Stomach smooth muscle (tissue), 2 donors: ENCODE results near the gene STXBP6.

Source experiments
- H3K27ac ChIP-seq: one replicate; pipeline ENCODE4 v1.7.0; 2013; ENCODE audit warnings: mild to moderate bottlenecking, low read length, inconsistent platforms
- H3K27me3 ChIP-seq, 2 donors: one replicate each; pipeline ENCODE4 v1.7.0; 2013; ENCODE audit warnings: low read length in 2 of 2; ENCODE audit not compliant: insufficient read depth in 2 of 2, control insufficient read depth in 1 of 2
- H3K36me3 ChIP-seq, 2 donors: one replicate each; pipeline ENCODE4 v1.7.0; 2013; ENCODE audit warnings: low read length in 2 of 2; ENCODE audit not compliant: control insufficient read depth in 2 of 2, insufficient read depth in 2 of 2
- H3K4me1 ChIP-seq: one replicate; pipeline ENCODE4 v1.7.0; 2013; ENCODE audit warnings: low read length; ENCODE audit not compliant: control insufficient read depth, insufficient read depth
- H3K4me3 ChIP-seq, 2 donors: one replicate each; pipeline ENCODE4 v1.7.0; 2013; ENCODE audit warnings: low read length in 2 of 2
- H3K9ac ChIP-seq, 2 donors: one replicate each; pipeline ENCODE4 v1.7.0; 2013; ENCODE audit warnings: low read length in 2 of 2, mild to moderate bottlenecking in 1 of 2
- H3K9me3 ChIP-seq, 2 donors: one replicate each; pipeline ENCODE4 v1.7.0; 2013; ENCODE audit warnings: low read length in 2 of 2; ENCODE audit not compliant: control insufficient read depth in 2 of 2
- donor health status: healthy.
- donor health status: Pancreatic carcinoma.

Gene STXBP6

GRCh38 chr14:24999157-24999556 is 50.8 kb downstream of the STXBP6 start:
- H3K27me3 ChIP-seq = no peaks in the 10 kb centered on the region
- no peak overlapping the region for H3K9ac ChIP-seq
- no peaks in the 10 kb centered on the region for H3K4me1 ChIP-seq
- no peaks in the 10 kb centered on the region for H3K9me3 ChIP-seq
- no peak overlapping the region for H3K27ac ChIP-seq
- no peaks in the 10 kb centered on the region for H3K36me3 ChIP-seq
- no peak overlapping the region for H3K4me3 ChIP-seq

- Histone ChIP-seq H3K27ac (no peak overlapping the region), H3K27me3 (no peaks in the 10 kb centered on the region), H3K36me3 (no peaks in the 10 kb centered on the region), H3K9me3 (no peaks in the 10 kb centered on the region), H3K9ac (no peak overlapping the region), H3K4me3 (no peak overlapping the region), H3K4me1 (peaks cover 3% of the 10 kb centered on the region)
Observed at GRCh38 chr14:24996930-24997725, 52.8 kb downstream of the STXBP6 start.

GRCh38 chr14:24995016-24995415 is 54.9 kb downstream of the STXBP6 start:
- Histone ChIP-seq H3K27me3 (no peaks in the 10 kb centered on the region), H3K9ac (no peak overlapping the region), H3K36me3 (no peaks in the 10 kb centered on the region), H3K4me3 (no peak overlapping the region), H3K27ac (no peak overlapping the region), H3K4me1 (peaks cover 8% of the 10 kb centered on the region), H3K9me3 (no peaks in the 10 kb centered on the region)

- H3K9me3 ChIP-seq = no peaks in the 10 kb centered on the region
- H3K4me3 ChIP-seq = no peak overlapping the region
- no peaks in the 10 kb centered on the region for H3K27me3 ChIP-seq
- no peaks in the 10 kb centered on the region for H3K36me3 ChIP-seq
- H3K27ac ChIP-seq = no peak overlapping the region
- H3K4me1 ChIP-seq = peaks cover 8% of the 10 kb centered on the region
- H3K9ac ChIP-seq = no peak overlapping the region
Observed at GRCh38 chr14:24993631-24994030, 56.3 kb downstream of the STXBP6 start.

- Histone ChIP-seq H3K27ac (no peak overlapping the region), H3K36me3 (no peaks in the 10 kb centered on the region), H3K9ac (no peak overlapping the region), H3K9me3 (no peaks in the 10 kb centered on the region), H3K4me3 (no peak overlapping the region), H3K4me1 (peaks cover 8% of the 10 kb centered on the region), H3K27me3 (no peaks in the 10 kb centered on the region)
Observed at GRCh38 chr14:24992624-24993360, 57.2 kb downstream of the STXBP6 start.

GRCh38 chr14:24991821-24992220 is 58.1 kb downstream of the STXBP6 start:
- Histone ChIP-seq H3K9ac (no peak overlapping the region), H3K27me3 (no peaks in the 10 kb centered on the region), H3K36me3 (no peaks in the 10 kb centered on the region), H3K4me1 (peaks cover 8% of the 10 kb centered on the region), H3K4me3 (no peak overlapping the region), H3K27ac (no peak overlapping the region), H3K9me3 (no peaks in the 10 kb centered on the region)

GRCh38 chr14:24991288-24991687 is 58.7 kb downstream of the STXBP6 start:
- Histone ChIP-seq H3K27ac (no peak overlapping the region), H3K27me3 (no peaks in the 10 kb centered on the region), H3K4me3 (no peak overlapping the region), H3K4me1 (peaks cover 8% of the 10 kb centered on the region), H3K36me3 (no peaks in the 10 kb centered on the region), H3K9ac (no peak overlapping the region), H3K9me3 (no peaks in the 10 kb centered on the region)

- Histone ChIP-seq H3K9me3 (no peaks in the 10 kb centered on the region), H3K27me3 (no peaks in the 10 kb centered on the region), H3K27ac (no peak overlapping the region), H3K4me1 (peaks cover 8% of the 10 kb centered on the region), H3K36me3 (no peaks in the 10 kb centered on the region), H3K4me3 (no peak overlapping the region), H3K9ac (no peak overlapping the region)
Observed at GRCh38 chr14:24990773-24991172, 59.2 kb downstream of the STXBP6 start.

- H3K9ac ChIP-seq = no peak overlapping the region
- H3K27me3 ChIP-seq = no peaks in the 10 kb centered on the region
- H3K4me3 ChIP-seq = no peak overlapping the region
- no peaks in the 10 kb centered on the region for H3K9me3 ChIP-seq
- no peak overlapping the region for H3K27ac ChIP-seq
- peaks cover 12% of the 10 kb centered on the region for H3K4me1 ChIP-seq
- no peaks in the 10 kb centered on the region for H3K36me3 ChIP-seq
Observed at GRCh38 chr14:24990050-24990449, 59.9 kb downstream of the STXBP6 start.

GRCh38 chr14:24988760-24989159 is 61.2 kb downstream of the STXBP6 start:
- Histone ChIP-seq H3K4me3 (no peak overlapping the region), H3K4me1 (peaks cover 16% of the 10 kb centered on the region), H3K27me3 (no peaks in the 10 kb centered on the region), H3K9me3 (no peaks in the 10 kb centered on the region), H3K36me3 (no peaks in the 10 kb centered on the region), H3K27ac (no peak overlapping the region), H3K9ac (no peak overlapping the region)
